Islet of Langerhans (tissue), 1 donor: ENCODE results near the gene UBAP2.
"Not testable (repeated sequence)": the region's sequence is repeated elsewhere in the genome, so short reads cannot be mapped to it uniquely, and the experiment has no call there.

Experiments
- FAIRE-seq: peaks from one replicate; lab custom pipeline; 2011; peaks lifted over from hg19 to GRCh38; lab: Jason Lieb, UNC

Gene UBAP2

DNA sequence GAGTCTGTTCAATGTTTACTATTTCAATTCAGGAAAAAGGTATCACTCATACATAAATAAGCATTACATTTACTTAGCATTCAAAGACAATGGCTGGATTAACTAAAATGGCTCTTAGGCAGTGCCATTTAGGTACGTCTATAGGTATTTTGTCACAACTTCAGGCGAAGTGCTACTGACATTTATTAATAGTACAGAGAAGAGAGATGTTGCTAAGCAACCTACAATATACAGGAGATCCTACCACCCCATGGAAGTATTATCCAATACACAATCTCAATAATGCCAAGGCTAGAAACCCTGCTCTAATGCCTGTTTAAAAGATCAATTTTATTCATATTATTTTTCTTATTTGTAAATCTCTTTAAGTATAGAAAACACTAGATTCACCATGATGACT, 76.0 kb downstream of the UBAP2 start:
- FAIRE-seq, result no peak

DNA sequence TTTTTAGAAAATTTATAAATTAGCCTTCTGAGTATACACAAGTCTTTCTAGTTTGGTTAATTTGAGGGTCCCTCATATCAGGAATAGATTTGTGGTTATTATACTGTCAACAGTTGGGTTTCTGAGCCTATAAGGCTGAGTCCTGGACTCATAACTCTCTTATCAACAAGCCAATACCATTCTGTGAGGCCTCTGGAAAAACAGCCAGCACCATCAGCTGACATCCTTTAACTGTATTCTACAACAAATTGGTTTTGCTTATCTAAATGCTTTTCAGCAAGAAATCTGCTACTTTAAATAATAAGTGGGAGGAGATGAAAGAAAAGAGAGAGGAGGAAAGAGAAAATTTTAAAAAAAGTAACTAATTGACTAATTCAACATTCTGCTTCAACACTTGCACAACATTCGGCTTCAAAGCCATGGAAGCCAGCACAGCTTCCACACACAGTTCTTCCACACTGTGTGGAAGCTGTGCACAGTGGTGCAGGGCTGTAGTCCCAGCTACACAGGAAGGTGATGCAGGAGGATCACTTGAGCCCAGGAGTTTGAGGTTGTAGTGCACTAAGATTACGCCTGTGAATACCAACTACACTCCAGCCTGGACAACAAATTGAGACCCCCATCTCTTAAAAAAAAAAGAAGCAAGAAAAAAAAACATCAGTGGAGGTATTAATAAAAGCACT, 84.5 kb downstream of the UBAP2 start:
- no peak for FAIRE-seq

DNA sequence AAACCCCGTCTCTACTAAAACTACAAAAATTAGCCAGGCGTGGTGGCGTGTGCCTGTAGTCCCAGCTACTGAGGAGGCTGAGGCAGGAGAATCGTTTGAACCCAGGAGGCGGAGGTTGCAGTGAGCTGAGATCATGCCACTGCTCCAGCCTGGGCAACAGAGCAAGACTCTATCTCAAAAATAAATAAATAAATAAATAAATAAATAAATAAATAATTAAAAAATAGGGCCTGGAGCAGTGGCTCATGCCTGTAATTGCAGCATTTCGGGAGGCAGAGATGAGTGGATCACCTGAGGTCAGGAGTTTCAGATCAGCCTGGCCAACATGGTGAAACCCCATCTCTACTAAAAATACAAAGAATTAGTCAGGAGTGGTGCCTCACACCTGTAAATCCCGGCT, 86.2 kb downstream of the UBAP2 start:
- not testable (repeated sequence) for FAIRE-seq

DNA sequence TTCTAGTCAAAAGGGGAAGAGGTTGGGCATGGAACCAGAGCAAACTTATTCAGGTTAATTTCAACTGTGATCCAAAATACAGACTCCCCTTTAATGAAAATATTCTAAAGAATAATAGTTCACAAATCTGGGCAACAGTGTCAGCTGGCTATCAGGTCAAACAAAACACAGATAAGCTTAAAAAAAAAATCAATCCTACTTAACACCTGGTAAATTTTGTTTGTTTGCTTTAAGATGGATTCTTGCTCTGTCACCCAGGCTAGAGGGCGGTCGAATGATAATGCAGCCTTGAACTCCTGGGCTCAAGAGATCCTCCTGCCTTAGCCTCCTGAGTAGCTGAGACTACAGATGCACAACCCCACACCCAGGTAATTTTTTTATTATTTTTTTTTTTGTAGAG, 89.0 kb downstream of the UBAP2 start:
- FAIRE-seq, result no peak

DNA sequence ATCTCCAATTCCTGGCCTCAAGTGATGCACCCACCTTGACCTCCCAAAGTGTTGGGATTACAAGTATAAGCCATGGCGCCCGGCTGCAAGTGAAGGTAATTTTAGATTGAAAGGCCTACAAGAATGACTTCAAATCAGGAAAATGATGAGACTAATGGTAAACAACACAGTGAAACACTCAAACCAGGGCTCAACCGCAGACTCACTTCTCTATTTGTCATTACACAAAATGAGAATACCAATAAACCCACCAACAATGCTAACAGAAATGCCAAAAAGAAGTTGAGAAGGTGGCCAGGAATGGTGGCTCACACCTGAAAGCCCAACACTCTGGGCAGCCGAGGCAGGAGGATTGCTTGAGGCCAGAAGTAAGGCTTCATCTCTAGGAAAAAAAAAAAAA, 92.1 kb downstream of the UBAP2 start:
- FAIRE-seq, result no peak

DNA sequence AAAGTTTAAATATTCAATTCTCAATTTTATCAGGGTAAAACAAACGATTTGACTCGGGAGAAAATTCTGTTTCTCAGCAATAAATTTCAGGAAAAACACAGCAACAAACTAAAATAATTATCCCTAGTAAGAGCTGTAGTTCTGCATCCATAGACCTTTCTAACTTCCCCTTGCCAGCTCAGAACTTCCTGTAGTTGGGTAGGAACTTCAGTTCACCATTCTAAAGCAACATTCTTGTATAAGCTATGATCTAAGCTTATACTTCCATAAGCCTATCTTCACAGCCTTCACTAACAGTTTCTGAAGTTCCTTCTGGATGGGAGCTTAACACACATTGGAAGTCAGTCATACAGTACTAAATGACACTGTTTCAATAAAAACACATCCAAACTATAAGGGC, 96.6 kb downstream of the UBAP2 start:
- no peak for FAIRE-seq

DNA sequence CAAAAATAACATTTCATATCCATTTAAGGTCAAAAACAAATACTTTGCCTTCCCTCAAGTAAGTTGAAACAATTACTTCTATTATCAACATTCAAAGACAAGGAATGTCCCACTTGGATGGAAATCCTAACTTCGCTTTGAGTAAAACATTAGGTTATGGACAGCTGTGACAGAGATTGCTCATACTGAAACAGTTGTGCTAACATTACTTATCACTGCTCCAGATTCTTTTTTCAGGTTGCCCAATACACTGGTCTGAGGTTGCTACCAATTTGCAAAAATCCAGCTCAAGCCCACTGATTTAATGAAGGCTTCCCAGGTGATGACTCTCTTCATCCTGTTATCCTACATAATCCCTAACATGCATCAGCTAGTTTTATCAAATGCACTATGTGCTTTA, 98.3 kb downstream of the UBAP2 start:
- FAIRE-seq, result no peak

DNA sequence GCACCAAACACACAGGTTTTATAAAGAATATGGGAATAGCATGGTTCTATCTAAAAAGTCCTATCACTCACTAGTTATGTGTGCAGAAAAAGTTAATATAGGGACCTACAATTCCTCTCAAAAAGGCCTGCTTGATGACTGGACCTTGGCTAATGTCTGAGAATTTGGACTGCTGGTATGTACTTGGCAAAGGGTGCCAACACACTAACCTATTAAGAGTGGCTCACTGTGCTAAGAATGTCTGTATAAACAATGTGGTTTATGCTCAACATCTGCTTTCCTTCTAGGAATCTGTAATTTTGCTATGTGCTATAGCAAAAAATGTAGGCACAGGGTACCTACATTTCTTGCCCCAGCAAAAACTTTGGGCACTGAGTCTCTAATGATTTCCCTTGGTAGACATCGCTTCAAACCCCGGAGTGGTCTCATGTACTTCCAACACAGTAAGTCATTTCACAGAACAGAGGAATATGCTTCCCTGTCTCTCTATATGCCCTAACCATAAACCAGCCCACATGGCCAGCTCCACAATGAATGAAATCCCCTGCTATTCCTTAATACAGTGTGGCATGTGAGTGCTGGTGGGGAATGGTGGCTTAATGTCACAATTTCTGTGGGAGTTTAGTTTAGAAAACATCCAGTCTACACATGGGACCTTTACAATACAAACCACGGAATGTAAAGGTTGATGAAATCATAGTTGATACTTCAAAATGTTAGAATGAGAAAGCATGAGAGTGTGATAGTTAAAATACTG, 101.7 kb downstream of the UBAP2 start:
- FAIRE-seq, result no peak

DNA sequence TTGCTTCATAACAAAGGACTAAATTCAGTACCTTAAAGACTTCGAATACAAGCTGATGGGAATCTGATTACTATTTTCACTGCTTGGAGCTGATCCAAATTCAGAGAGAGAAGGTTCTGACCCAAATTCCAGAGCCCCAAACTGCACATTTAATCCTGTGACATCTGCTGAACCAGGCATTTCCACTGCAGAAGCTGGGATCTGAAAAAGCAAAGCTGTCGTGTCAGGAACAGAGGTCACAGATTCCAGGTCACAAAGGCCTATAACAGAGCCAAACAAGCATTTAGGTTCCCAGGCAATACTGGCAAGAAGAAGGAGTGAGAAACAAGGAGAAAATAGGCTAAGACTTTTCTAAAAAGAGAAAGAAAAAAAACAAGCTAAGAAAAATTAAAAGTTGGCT, 105.3 kb downstream of the UBAP2 start:
- FAIRE-seq, result no peak

DNA sequence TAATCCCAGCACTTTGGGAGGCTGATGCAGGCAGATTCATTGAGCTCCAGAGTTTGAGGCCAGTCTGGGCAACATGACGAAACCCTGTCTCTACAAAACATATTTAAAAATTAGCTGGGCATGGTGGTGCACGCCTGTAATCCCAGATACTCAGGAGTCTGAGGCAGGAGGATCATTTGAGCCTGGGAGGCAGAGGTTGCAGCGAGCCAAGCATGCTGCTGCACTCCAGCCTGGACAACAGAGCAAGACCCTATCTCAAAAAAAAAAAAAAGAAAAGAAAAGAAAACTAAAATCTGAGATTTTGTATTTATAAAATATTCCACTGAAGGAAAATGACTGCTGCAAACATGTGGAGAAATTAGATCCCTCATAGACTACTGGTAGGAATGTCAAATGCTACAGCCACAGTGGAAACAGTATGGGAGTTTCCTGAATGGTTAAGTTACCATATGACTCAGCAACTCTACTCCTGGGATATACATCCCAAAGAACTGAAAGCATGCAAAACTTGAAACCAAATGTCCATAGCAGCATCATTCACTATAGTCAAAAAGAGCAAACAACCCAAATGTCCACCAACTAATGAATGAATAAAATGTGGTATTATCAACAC, 106.1 kb downstream of the UBAP2 start:
- no peak for FAIRE-seq

DNA sequence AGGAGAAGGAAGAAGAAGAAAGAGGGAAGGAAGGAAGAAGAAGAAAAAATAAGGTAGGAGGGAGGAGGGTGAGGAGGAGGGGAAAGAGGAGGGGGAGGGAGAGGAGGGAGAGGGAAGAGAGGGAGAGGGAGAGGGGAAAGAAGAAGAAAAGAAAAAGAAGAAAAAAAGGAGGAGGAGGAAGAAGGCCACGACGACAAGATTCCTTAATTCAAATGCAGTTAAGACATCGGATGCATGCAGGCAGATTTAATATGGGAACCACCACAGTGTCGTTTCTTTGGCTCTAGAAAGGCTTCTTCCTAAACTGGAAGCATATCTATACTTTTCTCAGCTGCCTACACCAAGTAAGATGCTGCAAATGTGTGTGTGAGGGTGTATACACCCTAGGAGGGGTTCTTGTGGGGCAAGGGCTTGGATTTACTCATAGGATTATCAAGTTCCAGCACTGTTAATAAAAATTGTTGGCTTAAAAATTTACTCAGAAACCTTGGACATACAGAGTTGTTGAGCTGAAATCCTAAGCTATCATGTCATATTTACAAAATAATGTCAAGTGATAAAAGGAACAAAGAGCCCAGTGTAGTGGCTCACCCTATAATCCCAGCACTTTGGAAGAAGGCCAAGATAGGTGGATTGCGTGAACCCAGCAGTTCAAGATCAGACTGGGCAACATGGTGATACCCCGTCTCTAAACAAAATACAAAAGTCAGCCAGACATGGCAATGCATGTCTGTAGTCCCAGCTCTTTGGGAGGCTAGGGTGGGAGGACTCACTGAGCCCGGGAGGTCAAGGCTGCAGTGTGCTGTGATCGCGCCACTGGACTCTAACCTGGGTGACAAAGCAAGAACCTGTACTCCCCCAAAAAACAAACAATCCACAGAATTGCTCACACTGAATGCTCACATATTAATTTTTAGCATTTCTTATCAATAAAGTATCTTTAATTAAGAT, 108.5 kb downstream of the UBAP2 start:
- FAIRE-seq, result no peak

DNA sequence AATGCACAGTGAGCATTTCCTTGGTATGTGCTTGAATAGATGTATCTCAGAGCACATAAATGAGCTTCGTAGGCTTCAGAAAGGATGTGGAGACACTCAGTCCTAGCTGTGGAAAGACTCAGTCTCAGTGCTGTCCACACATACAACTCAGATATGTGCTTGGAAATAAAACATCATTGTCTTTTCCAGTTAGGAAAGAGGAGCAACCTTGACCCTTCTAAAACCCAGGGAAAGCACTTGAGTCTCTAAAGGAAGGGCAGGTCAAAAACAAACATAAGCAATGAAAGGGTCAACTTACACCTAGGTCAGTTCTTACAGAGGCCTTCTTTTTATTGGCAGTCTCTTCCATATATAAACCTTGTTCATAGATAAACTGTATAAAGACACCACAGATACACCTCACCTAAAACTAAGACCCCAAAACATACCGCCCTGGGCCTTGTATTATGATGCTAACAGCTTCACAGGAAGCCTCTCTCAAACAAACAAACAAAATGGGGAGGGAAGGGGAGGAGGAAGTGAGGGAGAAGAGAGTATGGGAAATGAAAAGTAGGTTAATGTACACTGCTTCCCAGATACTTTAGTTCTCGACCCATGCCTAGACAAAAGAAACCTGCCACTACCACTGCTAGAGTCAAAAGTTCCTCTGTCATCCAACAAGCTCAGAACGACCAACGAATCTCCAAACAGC, 114.4 kb downstream of the UBAP2 start:
- no peak for FAIRE-seq

DNA sequence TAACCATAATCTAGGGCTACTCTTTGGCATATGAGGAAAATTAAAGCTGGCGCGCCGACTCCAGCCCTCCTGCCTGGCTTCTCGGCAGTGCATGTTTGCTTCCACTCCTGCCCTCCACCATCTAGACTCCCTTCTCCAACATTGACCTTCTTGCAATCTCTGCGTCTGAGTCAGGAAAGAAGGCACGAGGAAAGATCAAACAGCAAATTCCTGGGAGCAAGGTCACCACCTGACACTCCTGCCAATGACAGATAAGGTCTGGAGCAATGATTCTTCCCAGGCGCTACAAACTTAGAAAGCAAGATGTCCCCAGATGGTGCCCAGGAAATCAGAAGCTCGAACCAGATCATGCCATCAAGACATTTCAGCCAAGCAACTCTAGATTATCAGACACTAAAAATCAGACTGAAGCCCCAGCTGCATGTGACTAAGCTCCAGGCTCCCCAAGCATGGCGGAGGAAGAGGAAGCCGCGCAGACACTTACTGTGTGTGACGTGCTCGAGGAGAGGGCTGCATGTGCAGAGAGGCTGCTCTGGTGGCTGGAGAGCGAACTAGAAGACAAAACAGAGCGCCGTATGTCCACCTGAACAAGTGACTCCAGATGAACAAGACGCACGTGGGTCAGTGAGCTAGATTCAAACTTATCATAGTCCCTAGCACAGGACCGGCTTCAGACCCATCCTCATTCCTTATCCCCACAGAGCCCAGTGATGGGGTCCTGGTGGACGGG, 116.4 kb downstream of the UBAP2 start:
- FAIRE-seq, result no peak

DNA sequence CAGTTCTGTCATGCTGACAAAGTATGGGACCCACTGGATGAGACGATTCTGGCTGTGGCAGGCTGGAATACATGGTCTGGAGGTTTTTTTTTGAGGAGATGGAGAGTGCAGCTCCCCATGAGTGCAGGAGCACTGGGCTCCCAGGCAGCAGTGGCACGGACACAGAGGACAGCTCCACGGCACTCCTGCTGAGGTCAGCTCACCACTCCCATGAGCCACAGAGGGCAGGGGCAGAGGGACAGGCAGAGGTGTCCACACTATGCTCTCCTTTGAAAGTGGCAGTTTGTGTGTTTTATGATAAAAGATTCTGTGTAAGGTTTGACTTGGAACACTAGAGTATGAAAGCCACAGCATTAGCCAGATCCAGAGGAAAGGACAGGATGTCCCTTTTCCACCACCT, 117.4 kb downstream of the UBAP2 start:
- FAIRE-seq, result no peak

DNA sequence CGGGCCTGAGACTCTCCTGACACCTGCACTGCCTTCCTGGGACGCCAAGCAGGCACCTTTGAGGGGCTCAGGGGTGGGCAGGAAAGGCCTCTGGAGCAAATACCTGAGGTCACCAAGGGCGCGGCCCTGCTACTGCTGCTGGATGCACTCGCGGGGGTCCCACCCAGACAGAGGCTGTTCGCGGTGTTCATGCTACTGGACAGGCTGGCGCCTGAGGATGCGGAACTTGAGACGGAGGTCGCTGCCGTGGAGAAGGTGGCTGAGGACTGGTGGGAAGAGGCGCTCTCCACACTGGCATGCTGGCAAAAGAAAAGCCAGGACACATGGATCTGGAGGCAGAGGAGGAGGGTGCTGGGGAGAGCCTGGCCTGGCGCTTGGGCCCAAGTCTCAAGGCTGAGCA, 121.0 kb downstream of the UBAP2 start:
- FAIRE-seq, result no peak

DNA sequence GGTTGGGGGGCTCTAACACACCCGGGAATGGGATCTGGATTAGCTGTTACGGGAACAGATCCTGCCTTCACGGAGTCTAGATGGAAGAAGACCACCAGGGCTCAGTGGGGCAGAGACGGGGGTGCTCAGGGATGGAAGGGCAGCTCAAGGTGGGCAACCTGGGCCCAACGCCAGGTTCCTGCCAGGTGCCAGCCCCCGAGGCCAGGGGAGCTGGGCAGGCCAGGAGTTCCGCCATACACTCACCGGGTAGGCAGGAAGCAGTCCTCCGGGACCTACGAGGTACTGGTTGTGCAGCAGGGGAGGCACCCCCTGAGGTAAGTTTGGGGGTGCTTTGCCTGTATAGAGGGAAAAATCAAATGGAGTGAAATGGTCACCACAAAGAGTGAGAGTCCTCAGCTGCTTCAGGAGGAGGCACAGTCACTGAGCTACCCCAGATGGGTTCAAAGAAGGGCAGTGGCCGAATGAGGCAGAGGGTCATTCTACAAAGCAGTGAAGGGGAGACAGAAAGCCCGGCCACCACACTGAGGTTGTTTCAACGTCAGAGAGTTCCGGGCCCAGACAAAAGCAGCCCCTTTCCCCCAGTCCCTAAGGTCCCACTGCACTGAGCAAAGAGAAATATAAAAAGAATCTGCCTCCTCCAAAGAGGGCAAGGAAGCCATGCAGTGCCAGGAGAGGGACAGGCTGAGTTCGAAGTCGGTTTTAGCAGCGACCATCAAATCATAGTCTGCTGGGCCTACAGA, 121.8 kb downstream of the UBAP2 start:
- FAIRE-seq, result no peak

DNA sequence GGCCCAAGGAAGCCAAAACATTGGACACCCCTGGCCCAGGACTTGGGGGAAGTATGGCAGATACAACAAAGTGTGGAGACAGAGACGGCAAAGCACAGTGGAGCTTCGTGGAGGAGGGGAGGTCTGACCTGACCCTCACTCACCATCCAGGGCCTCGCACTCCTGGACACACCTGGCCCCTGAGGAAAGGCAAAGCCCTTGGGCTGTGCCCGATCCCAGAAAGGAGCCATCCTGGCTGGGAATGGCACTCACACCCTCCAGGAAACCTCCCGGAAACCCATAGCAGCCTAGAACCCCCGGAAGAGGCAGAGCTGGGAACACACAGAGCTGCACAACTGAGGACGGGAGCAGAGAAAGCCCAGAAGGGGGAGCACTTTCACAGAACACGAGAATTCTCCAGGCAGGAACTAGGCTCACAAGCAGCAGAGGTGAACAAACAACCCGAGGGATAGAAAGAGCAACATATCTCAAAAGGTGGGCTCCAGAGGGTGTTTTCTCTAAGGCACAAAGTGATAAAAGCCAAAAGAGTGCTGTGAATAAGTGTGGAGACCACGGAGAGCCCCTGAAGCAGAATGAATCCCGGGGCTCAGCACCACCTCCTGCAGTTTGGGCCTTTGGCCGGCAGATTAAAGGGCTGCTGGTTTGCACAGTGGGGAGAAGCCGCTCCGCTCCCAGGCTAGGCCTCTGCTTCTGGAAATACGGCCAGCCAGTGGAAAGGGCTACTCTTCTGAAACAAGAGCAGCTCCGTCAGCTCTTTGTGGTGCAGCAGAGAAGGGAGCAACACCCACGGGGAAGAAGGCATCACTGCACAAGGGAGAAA, 123.5 kb downstream of the UBAP2 start:
- no peak for FAIRE-seq

DNA sequence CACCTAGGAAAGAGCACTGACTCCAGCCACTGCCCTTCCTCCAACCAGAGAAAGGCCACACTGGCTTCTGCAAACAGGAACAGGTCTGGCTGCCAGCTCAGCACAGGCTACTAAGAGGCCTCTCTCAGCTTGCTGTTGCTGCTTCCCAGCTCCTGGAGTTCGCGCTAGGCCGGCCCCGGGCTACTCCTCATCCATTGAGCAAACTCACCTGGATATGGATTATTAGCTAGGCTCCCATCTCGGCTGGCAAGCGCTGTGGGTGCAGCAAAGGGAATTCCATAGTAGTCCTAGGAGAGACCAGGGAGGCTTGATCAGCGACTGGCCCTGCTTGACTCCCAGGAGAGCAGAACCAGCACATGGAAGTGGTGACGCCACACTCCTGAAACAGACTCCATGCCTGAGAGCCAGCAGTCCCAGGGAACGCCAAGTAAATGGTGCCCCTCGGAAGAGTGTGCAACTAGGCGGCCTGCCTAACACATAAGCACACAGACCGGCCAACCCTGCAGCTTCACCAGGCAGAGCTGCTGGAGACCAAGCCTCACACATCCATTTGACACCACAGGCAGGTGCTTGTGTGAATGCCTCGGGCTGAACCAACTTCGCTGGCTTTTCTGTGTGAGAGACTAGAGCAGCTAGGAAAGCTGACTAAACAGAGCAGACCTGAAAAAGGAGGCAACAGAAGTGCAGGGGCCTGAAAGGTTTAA, 124.5 kb downstream of the UBAP2 start:
- no peak for FAIRE-seq

DNA sequence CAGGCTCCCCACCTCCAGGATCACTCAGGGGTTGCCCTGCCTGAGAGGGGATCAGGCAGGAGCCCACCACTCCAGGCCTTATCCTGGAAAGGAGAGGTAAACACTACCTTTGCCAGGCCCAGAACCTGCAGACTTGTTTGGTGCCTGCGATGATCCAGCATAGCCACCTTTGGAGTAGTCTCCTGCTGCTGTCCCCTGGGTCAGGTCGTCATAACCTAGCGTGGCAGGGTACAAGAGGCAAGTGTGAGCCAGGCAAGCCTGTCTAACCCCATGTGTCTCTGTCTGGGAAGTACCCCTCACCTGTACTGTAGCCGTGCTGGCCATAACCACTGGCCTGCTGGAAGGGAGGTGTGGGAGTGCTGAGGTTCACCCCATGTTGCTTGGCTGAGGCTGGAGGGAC, 125.6 kb downstream of the UBAP2 start:
- FAIRE-seq, result no peak
